H9 (cell line): Measurements from ENCODE around the gene GCLC. TPM values are rescaled to one million over a fixed set of nuclear protein-coding genes. Genes with fewer than 3 reads are reported as not detected.

Experiments
- DNase-seq: peaks from one replicate; pipeline ENCODE4 v3.0.0-alpha.2; 2017
- H2AFZ ChIP-seq: one replicate; pipeline ENCODE4 v1.6.1; 2013; ENCODE audit warnings: mild to moderate bottlenecking, low read length, control low read depth, moderate library complexity
- H2AK5ac ChIP-seq: 2 replicates; pipeline ENCODE4 v1.6.1; 2013; ENCODE audit warnings: low read length, control low read depth, mixed read lengths; ENCODE audit not compliant: insufficient read length
- H2BK120ac ChIP-seq: one replicate; pipeline ENCODE4 v1.6.1; 2013; ENCODE audit warnings: low read depth, mild to moderate bottlenecking, low read length, control low read depth, inconsistent platforms; ENCODE audit not compliant: poor library complexity, severe bottlenecking
- H2BK12ac ChIP-seq: 2 replicates; pipeline ENCODE4 v1.6.1; 2013; ENCODE audit warnings: low read length, control low read depth, mixed read lengths, low read depth; ENCODE audit not compliant: insufficient read length
- H2BK15ac ChIP-seq: 2 replicates; pipeline ENCODE4 v1.6.1; 2013; ENCODE audit warnings: low read depth, low read length, control low read depth
- H2BK20ac ChIP-seq: one replicate; pipeline ENCODE4 v1.6.1; 2013; ENCODE audit warnings: low read depth, mild to moderate bottlenecking, low read length, control low read depth, inconsistent platforms; ENCODE audit not compliant: poor library complexity, severe bottlenecking
- H2BK5ac ChIP-seq: 2 replicates; pipeline ENCODE4 v1.6.1; 2013; ENCODE audit warnings: low read length, control low read depth, mixed read lengths; ENCODE audit not compliant: insufficient read length
- H3K14ac ChIP-seq: 2 replicates; pipeline ENCODE4 v1.6.1; 2013; ENCODE audit warnings: low read length, control low read depth; ENCODE audit not compliant: insufficient read depth
- H3K18ac ChIP-seq: 2 replicates; pipeline ENCODE4 v1.6.1; 2013; ENCODE audit warnings: low read depth, mild to moderate bottlenecking, mixed read lengths, low read length, control low read depth; ENCODE audit not compliant: insufficient read length
- H3K23ac ChIP-seq: 2 replicates; pipeline ENCODE4 v1.6.1; 2013; ENCODE audit warnings: low read length, control low read depth, mixed read lengths, low read depth; ENCODE audit not compliant: insufficient read length
- H3K23me2 ChIP-seq: 2 replicates; pipeline ENCODE4 v1.6.1; 2013; ENCODE audit warnings: low read depth, mild to moderate bottlenecking, mixed read lengths, low read length, control low read depth; ENCODE audit not compliant: insufficient read length, poor library complexity, severe bottlenecking
- H3K27ac ChIP-seq: 2 replicates; pipeline ENCODE4 v1.5.1; 2013; ENCODE audit warnings: low read length, control low read depth, mixed read lengths, low read depth; ENCODE audit not compliant: insufficient read length
- H3K27me3 ChIP-seq: 2 replicates; pipeline ENCODE4 v1.6.1; 2013; ENCODE audit warnings: low read length, control low read depth, inconsistent platforms; ENCODE audit not compliant: insufficient read depth
- H3K4ac ChIP-seq: 2 replicates; pipeline ENCODE4 v1.6.1; 2013; ENCODE audit warnings: low read depth, mild to moderate bottlenecking, control low read depth, inconsistent platforms, low read length, moderate library complexity
- H3K4me1 ChIP-seq: 2 replicates; pipeline ENCODE4 v1.6.1; 2013; ENCODE audit warnings: low read length, control low read depth, inconsistent platforms; ENCODE audit not compliant: insufficient read depth
- H3K4me2 ChIP-seq: 2 replicates; pipeline ENCODE4 v1.6.1; 2013; ENCODE audit warnings: low read length, control low read depth, mixed read lengths; ENCODE audit not compliant: insufficient read length, insufficient read depth
- H3K56ac ChIP-seq: 2 replicates; pipeline ENCODE4 v1.6.1; 2013; ENCODE audit warnings: low read depth, mild to moderate bottlenecking, mixed read lengths, low read length, control low read depth; ENCODE audit not compliant: insufficient read length
- H3K79me1 ChIP-seq: 2 replicates; pipeline ENCODE4 v1.6.1; 2013; ENCODE audit warnings: low read depth, mild to moderate bottlenecking, moderate library complexity, low read length, control low read depth, inconsistent platforms; ENCODE audit not compliant: insufficient read depth, poor library complexity, severe bottlenecking
- H3K79me2 ChIP-seq: 2 replicates; pipeline ENCODE4 v1.6.1; 2013; ENCODE audit warnings: low read length, control low read depth, inconsistent platforms; ENCODE audit not compliant: insufficient read depth
- H3K9ac ChIP-seq: 2 replicates; pipeline ENCODE4 v1.6.1; 2013; ENCODE audit warnings: low read length, control low read depth, mixed read lengths; ENCODE audit not compliant: insufficient read length; ENCODE audit errors: extremely low read depth
- H3K9me3 ChIP-seq: one replicate; pipeline ENCODE4 v1.6.1; 2013; ENCODE audit warnings: low read depth, low read length, inconsistent platforms; ENCODE audit not compliant: control insufficient read depth
- H3T11ph ChIP-seq: one replicate; pipeline ENCODE4 v1.6.1; 2013; ENCODE audit warnings: mild to moderate bottlenecking, low read length, control low read depth, inconsistent platforms
- H4K20me1 ChIP-seq: one replicate; pipeline ENCODE4 v1.6.1; 2013; ENCODE audit not compliant: control insufficient read depth, insufficient read length, insufficient read depth
- H4K5ac ChIP-seq: 2 replicates; pipeline ENCODE4 v1.6.1; 2013; ENCODE audit warnings: low read depth, mild to moderate bottlenecking, mixed read lengths, low read length, control low read depth; ENCODE audit not compliant: insufficient read length
- H4K8ac ChIP-seq: replicated peaks from 2 replicates; pipeline ENCODE4 v1.6.1; 2013; ENCODE audit warnings: low read length, control low read depth, mixed read lengths, low read depth; ENCODE audit not compliant: insufficient read length
- H4K91ac ChIP-seq: 2 replicates; pipeline ENCODE4 v1.6.1; 2013; ENCODE audit warnings: low read depth, mild to moderate bottlenecking, moderate library complexity, mixed read lengths, low read length, control low read depth; ENCODE audit not compliant: insufficient read length
- H3K27ac Mint-ChIP-seq, 3 experiments: 2 replicates in 2 of 3; 3 replicates in 1 of 3; pipeline ENCODE4 v1.8.0; 2020 to 2021; ENCODE audit warnings: mixed read lengths in 3 of 3, mild to moderate bottlenecking in 1 of 3, moderate library complexity in 1 of 3
- H3K27me3 Mint-ChIP-seq: 2 replicates; pipeline ENCODE4 v1.8.0; 2021; ENCODE audit warnings: low read depth, mild to moderate bottlenecking, moderate library complexity, mixed read lengths
- H3K36me3 Mint-ChIP-seq, 3 experiments: 2 replicates in 2 of 3; 3 replicates in 1 of 3; pipeline ENCODE4 v1.8.0; 2020 to 2021; ENCODE audit warnings: low read depth in 3 of 3, mixed read lengths in 3 of 3; ENCODE audit not compliant: insufficient read depth in 1 of 3
- H3K4me1 Mint-ChIP-seq, 2 experiments: 2 replicates each; pipeline ENCODE4 v1.8.0; 2020; ENCODE audit warnings: mixed read lengths in 2 of 2
- H3K4me3 Mint-ChIP-seq, 2 experiments: 2 replicates in 1 of 2; 3 replicates in 1 of 2; pipeline ENCODE4 v1.8.0; 2020 to 2021; ENCODE audit warnings: mild to moderate bottlenecking in 2 of 2, mixed read lengths in 2 of 2, moderate library complexity in 1 of 2
- H3K9me3 Mint-ChIP-seq, 2 experiments: 2 replicates in 1 of 2; 3 replicates in 1 of 2; pipeline ENCODE4 v1.8.0; 2020; ENCODE audit warnings: mild to moderate bottlenecking in 2 of 2, mixed read lengths in 2 of 2, moderate library complexity in 1 of 2
- CTCF ChIP-seq: fragments of 200-600 bp; sonication (generic); conservative IDR thresholded peaks from 3 replicates; pipeline ENCODE4 v1.8.0; 2021; ENCODE audit warnings: antibody characterized with exemption, mild to moderate bottlenecking
- WGBS: extraction: QIAGEN DNeasy Blood & Tissue Kit; methylation state at CpG from one replicate; pipeline ENCODE4 v1.1.7; 2013; ENCODE audit warnings: missing lambda C conversion rate, low lambda C conversion rate, mixed read lengths; ENCODE audit not compliant: insufficient read length; ENCODE audit errors: extremely low coverage; 5-methylcytosine and 5-hydroxymethylcytosine counted together
- total RNA-seq: library from RNA; stranded (reverse); gene quantifications from 2 replicates; pipeline ENCODE4 v1.2.1, GENCODE V29; 2021

Gene GCLC
- total RNA-seq, 1 experiment from 2014 or later, result 55.5 TPM

- no CpG with 5 or more reads among the region's 7 CpGs for WGBS
- DNase-seq, result no peak
- Histone ChIP-seq H3K27me3 (peaks cover 4% of the 10 kb centered on the region; the same call in 1 of the 2 replicates), H3K79me1 (peaks cover 5% of the 10 kb centered on the region), H2AK5ac (no peak overlapping the region), H2AFZ (no peak overlapping the region), H3K23ac (no peak overlapping the region), H3K23me2 (peaks cover 10% of the 10 kb centered on the region), H2BK5ac (no peak overlapping the region), H2BK15ac (no peak overlapping the region), H2BK20ac (no peak overlapping the region), H3K4me2 (peak overlapping the region; percentile 97), H3K4ac (no peak overlapping the region), H3K9ac (peak overlapping the region; percentile 75), H4K8ac (no peak overlapping the region), H4K5ac (peak overlapping the region; percentile 59), H3K18ac (peak overlapping the region; percentile 91), H3K56ac (no peak overlapping the region), H4K91ac (no peak overlapping the region), H2BK120ac (no peak overlapping the region), H3T11ph (no peak overlapping the region), H3K14ac (peak overlapping the region; percentile 98; the same call in 1 of the 2 replicates), H4K20me1 (no peaks in the 10 kb centered on the region), H2BK12ac (no peak overlapping the region), H3K4me1 (peaks cover 2% of the 10 kb centered on the region; the same call in 1 of the 2 replicates), H3K27ac (no peak overlapping the region), H3K9me3 (no peaks in the 10 kb centered on the region), H3K79me2 (peaks cover 25% of the 10 kb centered on the region; the same call in 1 of the 2 replicates)
- H3K27me3 Mint-ChIP-seq, result peaks cover 26% of the 10 kb centered on the region
- peaks cover under 1 to 15% (median 9%) of the 10 kb centered on the region in 3 experiments; a peak in 6 of 7 replicates for H3K36me3 Mint-ChIP-seq
- H3K27ac Mint-ChIP-seq, result peak overlapping the region; percentile 25 to 98 (median 27); a peak in 5 of 7 replicates
- H3K4me3 Mint-ChIP-seq, result peak overlapping the region; percentile 90 to 97
- H3K4me1 Mint-ChIP-seq, result peaks cover 52 to 53% of the 10 kb centered on the region in 2 experiments
- no peaks in the 10 kb centered on the region for H3K9me3 Mint-ChIP-seq
- TF ChIP-seq CTCF, result no peak
Measured at GRCh38 chr6:53543359-53544216, 1.3 kb downstream of the GCLC start.
